ENCODE results near the gene E2F1. TPM values are rescaled to one million over a fixed set of nuclear protein-coding genes. Genes with fewer than 3 reads are reported as not detected.

Gene E2F1
- total RNA-seq, 1 experiment from 2014 or later: 17.0 TPM

DNA sequence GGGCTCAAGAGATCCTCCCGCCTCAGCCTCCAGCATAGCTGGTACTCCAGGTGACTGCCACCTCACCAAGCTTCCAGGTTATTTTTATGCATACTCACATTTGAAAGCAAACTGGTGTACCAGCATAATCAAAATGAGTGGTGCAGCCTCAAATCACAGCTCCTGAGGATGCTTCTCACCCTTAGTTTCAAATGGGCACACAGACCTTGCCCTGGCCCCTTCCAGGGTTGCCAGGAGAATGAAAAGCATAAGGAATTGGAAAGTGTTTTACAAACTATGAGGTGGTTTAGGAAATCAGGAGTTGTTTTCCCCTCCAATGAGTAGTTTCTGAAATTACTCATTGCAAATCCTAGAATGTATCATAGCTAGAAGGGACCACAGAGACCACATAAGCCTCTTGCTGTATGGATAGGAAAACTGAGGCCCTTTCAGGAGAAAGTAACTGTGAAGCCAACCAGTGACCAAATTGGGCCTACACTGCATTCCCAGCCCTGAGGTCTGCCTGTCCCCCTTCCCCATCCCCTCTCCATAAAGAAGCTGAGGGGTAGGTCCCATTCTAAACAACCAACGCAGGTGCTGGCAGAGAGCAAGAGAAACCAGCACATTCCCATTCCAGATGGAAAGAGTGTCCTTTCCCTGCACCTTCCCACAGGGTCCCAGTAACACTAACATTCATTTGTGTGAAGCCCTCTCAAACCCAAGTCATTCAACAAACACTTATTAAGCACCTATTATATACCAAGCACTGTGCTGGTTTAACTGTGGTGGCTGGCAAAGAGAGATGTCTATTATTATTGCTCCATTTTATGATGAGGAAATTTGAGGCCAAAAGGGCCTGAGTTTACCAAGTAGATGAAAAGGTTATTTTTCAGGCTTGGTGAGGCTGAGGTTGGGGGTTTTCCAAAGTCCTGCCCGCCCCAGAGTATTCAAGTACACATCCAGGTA lies 2.1 kb upstream of the E2F1 start:
- no peak for DNase-seq (ENCODE audit: low spot score)

DNA sequence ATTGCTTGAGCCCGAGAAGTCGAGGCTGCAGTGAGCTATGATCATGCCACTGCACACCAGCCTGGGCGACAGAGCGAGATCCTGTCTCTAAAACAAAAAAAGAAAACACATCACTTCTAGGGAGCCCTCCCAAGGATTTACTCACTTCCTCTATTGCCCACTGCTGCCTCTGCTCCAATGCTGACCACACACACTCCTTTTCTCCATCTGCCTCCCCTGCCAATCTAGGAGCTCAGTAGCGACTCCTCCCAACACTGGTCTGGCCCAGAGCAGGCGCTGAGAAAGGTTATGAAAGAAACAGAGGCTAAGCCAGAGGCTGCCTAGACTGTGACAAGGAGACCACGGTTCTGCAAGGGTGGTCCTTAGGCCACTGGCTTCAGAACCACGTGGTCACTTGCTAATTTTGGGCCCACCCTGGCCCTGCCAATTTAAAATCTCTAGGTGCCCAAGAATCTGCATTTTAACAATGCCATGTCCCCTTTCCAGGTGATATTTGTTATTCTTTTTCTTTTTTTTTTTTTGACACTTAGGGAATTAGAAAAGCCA lies 1.3 kb upstream of the E2F1 start:
- DNase-seq (ENCODE audit: low spot score): no peak

DNA sequence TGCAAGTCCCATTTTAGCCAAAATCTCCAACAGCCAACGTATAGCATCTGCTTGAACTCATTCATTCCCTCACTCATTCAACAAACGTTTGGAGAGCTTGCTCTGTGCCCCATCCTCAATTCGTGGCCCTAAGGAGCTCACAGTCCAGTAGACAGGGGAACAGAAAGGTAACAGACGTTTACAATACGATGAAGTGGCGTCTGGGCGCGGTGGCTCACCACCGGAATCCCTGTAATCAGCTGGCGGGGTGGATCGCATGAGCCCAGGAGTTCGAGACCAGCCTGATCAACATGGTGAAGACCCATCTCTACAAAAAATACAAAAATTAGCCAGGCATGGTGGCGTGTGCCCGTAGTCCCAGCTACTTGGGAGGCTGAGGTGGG lies 790 bp upstream of the E2F1 start:
- no peak for DNase-seq (ENCODE audit: low spot score)

DNA sequence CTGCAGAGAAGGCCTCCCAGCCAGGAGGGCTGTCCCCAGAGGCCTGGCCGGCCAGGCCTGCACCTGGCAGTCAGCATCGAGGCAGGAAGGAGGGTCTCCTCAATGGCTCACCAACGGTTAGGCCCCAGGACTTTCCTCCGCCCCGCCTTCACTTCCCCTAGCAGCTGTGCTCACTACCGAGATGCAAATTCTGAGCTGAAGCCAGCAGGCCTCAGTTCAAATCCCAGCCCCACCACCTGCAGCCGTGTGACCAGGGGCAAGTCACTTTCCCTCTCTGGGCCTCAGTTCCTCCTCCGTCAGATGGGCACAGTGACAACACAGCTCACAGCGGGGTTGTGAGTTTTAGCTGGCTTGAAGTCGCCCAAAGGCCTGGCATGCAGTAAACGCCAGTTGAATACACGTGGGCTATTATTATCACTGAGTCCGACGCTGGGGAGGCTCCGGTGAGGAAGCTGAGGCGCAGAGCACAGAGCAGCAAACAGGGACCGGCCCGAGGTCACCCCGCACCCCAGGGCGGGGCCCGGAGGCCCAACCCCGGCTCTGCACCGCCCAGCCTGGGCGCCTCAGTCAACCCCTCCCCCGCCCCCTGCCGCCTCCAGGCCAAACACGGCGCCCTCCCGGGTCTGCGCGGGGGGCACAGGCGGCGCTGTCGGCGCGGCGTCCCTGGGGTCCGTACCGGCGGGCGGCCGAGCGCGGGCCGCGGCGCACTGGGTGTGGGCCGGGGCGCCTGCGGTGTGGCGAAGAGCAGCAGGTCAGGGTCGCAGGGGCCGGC lies 671 bp downstream of the E2F1 start:
- no peak for DNase-seq (ENCODE audit: low spot score)

DNA sequence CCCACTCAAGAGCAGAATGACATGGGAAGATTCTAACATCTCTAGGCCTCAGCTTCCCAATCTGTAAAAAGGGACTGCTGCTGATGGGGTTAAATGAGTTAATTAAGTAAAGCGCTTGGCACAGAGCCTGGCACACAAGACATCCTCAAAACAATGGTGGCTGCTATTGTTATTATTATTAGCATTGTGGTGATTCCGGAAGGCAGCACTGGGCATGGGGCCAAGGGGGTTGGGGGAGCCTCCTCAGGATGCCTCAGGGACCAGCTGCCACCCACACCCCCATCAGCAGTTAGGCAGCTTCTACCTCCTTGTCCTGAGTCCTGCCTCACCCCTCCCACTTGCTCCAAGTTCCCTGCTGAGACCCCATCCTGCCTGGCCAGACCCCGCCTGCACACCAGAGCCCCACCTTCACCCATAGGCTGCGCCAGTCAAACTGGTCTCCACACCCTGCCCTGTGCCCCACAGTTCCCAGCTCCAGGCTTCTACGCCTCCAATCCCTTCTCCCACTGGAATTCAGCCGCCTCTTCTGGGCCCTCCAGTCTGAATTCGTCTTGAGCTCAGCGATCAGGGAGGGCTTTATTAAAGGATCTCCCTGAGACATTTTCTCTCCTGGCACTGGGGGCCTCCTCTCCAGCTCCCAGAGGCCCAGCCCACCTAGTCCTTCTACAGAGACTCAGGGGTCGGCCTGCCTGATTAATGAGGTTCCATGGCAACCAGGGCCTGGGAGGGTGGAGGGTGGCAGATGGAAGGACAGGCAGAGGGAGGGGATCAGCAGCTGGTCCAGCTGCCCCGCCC lies 1.5 kb downstream of the E2F1 start:
- DNase-seq (ENCODE audit: low spot score): no peak

DNA sequence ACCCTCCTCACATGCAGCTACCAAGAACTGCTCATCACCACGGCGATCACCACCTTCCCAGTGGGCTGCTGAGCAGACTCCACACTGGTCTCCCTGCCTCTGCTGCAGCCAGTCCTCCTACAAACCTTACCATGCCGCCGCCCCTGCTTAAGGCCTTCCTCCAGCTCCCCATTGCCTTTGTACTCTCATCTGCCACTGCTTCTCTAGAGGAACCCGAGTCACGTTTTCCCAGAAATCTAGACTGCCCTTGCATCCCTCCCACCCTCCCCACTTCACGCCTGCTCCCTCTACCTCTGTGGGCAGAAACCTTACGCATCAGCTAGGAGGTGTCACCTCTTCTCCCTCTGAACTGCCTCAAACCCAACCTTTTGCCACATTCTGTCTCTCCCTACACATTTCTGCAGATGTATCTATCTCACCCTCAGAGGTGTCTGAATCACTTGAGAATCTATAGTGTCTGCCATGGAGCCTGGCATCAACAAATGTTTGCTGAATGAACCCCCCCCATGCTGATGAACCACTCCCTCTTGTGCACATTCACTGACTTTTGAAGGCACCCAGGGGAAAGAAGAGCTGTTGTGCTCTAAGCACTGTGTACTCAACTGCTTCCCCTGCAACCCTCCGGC lies 4.3 kb downstream of the E2F1 start:
- DNase-seq (ENCODE audit: low spot score): no peak

DNA sequence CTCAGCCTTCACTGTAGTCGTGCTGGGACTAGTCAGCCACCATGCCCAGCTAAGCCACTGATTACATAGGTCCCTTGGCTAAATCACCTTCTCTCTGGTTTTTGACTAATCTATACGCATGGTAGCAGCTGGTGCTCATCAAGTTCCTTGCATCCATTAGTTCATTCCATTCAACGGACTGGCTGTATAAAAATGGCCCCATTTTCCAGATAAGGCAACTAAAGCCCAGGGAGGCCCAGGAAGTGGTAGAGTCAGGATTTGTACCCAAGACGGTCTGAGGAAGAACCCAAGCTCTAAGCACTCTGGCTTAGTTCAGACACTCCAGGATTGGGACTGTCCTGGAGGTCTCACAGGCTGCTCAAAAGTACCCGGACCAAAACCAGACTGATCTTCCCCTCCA lies 4.9 kb downstream of the E2F1 start:
- DNase-seq (ENCODE audit: low spot score): no peak

DNA sequence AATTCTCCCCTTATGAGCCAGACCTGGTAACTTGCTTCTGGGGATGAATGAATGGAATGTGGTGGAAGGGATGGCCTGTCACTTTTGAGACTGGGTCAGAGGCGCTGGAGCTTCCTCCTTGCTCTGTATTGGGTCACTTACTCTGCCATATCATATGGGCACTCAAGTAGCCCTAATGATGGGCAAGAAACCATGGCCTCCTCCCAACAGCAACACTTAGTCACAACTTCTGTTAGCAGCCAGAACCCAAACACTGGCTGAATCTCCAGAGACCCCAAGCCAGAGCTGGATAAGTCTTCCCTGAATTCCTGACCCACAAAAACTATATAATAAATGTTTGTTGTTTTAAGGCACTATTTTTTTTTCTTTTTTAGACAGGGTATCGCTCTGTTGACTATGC lies 5.5 kb downstream of the E2F1 start:
- DNase-seq (ENCODE audit: low spot score): no peak

DNA sequence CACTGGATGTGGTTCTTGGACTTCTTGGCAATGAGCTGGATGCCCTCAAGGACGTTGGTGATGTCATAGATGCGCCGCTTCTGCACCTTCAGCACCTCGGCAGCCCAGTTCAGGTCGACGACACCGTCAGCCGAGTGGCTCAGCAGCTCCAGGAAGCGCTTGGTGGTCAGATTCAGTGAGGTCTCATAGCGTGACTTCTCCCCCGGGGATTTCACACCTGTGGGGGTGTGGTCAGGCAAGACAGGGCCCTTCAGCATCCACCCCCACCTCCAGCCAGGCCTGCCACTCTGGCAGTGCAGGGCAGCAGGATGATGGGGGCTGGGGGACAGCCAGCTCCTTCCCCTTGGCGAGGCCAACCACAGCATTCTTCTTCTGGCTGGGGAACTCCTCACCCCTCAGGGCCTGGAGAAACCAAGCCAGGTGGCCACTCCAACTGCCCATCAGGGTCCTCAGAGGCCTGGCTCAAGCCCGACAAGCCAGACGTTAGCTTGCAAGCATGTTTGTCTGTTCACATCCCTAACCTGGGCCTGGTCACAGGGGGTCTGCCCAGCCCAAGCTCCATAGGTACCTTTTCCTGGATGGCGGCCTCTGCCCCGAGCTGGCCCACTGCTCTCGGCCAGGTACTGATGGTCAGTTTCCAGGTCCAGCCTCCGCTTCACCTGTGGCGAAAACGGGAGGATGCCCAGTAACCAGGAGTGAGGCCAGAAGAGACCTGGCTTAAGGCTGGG lies 6.3 kb downstream of the E2F1 start:
- DNase-seq (ENCODE audit: low spot score): no peak

DNA sequence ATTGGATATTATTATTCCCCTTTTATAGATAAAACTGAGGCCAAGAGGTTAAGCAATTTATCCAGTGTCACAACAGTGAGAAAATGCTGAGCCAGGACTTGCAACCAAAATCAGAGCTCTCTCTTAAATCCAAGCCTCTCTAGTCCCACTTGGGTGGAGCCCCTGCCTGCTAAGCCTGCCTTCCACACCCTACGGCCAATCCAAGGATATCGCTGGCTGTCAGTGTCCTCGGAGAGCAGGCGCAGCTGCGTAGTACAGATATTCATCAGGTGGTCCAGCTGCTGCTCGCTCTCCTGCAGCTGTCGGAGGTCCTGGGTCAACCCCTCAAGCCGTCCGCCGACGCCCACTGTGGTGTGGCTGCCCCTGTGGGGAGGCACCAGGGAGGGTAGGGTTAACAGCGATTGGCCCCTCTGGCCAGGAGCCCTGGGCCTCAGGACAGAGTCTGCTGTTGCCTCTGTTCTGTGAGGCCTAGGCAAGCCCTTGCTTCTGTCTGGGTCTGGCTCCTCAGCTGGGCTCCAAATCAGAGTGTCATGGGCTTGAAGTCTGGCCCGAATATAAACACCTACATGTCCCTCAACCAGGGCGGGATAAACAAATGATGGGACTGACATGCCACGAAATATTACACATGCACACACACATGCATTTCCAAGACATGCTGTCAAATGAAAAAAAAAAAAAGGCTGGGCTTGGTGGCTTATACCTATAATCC lies 8.0 kb downstream of the E2F1 start:
- DNase-seq (ENCODE audit: low spot score): no peak

DNA sequence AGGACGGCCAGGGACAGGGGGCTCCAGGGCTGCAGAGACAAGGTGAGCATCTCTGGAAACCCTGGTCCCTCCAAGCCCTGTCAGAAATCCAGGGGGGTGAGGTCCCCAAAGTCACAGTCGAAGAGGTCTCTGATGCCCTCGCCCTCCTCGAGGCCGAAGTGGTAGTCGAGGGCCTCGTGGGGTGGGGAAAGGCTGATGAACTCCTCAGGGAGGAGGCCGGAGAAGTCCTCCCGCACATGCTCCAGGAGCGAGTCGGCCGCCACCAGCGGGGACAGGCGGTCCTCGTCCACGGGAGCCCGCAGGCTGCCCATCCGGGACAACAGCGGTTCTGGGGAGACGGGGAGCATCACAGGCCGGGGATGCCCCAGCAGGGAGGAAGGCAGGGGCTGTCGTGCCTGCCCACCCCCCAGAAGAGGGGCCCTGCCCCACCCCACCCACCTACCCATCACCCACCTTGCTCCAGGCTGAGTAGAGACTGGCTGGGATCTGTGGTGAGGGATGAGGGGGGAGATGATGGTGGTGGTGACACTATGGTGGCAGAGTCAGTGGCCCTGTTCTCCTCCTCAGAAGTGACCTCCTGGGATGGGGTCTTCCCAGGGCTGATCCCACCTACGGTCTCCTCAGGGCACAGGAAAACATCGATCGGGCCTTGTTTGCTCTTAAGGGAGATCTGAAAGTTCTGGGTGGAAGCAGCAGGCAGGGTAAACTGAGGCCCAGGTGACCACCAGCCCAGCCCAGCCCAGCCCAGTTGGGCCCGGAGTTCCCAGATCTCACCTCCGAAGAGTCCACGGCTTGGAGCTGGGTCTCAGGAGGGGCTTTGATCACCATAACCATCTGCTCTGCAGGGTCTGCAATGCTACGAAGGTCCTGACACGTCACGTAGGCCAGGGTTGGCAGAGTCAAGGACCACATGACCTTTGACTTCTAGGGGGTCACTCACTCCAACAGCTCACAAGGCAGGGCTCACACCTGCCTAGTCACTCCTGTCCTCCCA lies 9.2 kb downstream of the E2F1 start:
- no peak for DNase-seq (ENCODE audit: low spot score)

DNA sequence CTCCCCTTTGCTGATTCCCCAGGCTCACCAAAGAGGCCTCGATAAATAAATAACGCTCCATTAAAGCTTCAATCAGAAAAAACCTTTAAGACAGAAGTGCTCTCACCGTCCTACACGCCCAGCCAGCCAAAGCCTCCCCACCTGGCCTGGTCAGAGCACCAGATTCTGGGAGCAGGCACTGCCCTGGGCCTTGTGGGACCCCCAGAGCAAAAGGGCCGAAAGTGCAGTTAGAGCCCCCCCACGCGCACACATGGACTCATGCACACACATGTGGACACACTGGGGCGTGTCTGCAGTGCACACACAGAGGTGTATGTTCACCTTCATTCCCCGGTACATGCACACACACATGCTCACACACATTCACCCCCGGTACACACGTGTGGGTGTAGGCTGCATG lies 10.1 kb downstream of the E2F1 start:
- no peak for DNase-seq (ENCODE audit: low spot score)

DNA sequence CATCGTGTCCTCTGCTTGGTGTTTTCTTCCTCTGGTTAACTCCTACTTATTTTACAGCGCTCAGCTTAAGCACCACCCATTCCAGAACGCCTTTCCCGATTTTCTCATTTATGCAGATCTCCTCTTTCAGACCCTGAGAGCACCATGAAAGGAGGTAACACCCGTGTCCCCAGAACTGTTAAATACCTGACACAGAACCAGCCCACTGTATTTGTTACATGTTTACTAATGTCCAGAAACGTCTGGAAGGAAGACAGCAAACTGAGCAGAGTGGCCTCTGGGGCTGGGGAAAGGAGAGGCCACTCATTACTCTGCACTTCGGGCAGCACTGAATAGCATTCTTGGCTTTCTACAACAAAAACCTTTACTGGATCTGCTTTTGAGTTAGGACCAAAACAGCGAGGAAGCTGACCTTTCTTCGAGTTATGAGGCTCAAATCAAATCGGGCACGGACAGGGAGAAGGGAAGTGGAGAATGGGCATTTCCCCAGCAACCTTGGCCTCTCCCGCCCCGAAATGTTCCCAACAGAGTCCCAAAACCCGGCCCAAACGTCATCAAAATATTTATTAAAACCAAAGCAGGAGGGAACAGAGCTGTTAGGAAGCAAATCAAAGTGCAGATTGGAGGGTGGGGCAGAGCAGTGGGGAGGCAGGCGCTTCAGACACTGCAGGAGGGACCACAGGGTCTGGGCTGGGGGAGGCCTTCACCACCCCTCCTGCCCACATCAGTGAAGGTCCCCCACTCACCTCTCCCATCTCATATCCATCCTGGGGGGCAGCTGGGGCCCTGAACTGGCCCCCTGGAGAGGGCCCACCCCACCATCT lies 10.8 kb downstream of the E2F1 start:
- no peak for DNase-seq (ENCODE audit: low spot score)

DNA sequence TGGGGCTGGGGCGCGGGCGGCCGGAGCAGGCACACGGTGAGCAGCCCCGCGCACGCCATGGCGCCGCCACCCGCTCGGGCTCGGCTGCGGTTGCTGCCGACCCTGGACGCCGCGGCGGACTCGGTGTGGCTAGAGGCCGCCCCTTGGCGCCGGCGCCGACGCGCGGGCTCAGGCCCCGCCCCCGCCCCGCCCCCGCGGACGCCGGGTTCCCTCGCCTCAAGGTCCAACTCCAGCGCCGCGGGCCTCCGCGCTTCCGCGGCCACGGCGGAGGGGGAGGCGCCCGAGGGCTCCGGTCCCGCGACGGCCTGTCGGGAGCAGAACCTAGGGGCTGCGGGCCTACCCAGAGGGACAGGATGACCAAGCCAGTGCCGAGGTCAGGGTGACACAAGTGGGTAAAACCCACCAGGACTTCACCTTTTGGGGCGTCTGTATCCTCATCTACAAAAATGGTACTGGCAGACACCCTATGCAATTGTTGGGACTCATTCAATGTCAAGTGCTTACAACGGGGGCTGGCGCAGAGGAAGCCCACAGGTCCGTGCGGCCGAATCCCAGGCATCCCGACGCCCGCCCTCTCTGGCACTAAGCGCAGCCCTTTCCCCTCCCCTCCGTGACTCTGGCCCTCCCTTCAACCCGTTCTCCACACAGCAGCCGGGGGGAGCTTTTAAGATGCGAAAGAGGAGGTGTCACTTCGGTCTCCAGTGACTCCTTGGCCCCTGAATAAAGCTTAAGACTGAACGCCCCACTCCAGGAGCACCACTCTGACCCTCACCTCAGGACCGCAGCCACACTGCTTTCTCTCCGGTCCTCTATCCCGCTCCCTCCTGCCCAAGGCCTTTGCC lies 11.7 kb downstream of the E2F1 start, which contains the start of gene NECAB3:
Gene NECAB3, minus strand, starts transcription at position 135 of the 842 bp plus-strand sequence. Its CDS starts 76 bp downstream, at position 59.
- no peak for DNase-seq (ENCODE audit: low spot score)

DNA sequence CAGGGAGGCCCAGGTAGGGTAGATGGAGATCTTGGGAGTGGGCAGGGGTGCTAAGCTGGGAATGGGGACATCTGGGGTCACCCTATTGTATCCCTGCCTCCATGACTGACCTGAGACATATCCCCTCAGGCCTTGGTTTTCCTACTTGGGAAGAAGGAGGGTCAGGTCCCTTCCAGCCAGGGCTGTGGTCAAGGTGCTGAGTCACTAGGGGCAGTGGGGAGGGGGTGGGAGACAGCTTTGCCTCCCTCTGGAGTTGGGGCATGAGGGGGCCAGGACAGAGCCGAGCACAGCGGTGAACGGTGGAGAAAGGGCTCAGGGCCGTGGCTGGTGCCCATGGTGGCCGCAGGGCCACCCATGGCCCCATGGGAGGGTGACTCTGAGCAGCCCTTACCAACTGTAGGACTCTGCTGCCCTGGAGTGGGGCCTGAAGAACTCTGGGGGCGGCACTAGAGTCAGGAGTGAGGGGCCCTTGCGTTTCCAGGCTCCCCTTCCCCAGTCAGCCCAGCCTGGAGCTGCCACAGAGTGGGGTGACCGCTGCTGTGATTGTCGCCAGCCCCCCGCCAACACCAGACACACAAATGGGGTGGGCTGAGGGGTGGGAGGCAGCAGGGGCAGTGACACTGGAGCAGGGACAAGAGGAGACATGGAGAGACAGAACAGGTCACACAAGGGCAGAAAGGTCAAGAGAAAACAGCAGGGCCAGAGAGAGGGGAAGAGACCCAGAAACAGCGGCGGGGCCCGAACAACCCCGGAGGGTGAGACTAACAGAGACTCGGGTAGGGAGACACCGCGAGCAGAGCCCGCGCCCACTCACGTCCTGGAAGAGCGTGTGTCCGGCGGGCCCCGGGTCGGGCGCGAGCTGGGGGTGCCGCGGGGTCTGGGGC lies 12.5 kb downstream of the E2F1 start:
- no peak for DNase-seq (ENCODE audit: low spot score)

DNA sequence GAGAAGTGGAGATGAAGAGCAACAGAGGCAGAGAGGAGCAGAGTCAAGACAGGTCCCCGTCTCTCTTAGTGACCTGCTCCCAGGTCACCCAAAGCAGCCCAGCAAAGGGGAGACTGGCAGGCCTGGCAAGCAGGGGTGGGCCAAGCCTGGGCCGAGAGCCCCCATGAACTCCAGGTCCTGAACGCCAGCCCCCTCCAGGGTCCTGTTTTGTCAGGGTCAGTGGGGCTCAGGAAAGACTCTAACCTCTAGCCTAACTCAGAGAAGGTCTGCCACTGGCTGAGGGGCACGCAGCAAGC lies 13.1 kb downstream of the E2F1 start:
- no peak for DNase-seq (ENCODE audit: low spot score)

All from H4 (cell line).